GM10847 (cell line): Measurements from ENCODE around the gene CFAP119.

Experiments
- POLR2A ChIP-seq: IDR thresholded peaks from 2 replicates; pipeline ENCODE4 v1.6.1; 2011; ENCODE audit not compliant: insufficient read length; ENCODE audit errors: extremely low read depth

The CFAP119 gene

GRCh38 chr16:30761928-30762902 is at the start of gene CFAP119, which contains the start of gene RNF40:
Gene CFAP119, minus strand, starts transcription at chr16:30762062. Its CDS starts 314 bp downstream, at chr16:30761748.
Gene RNF40, plus strand, starts transcription at chr16:30762322. Its CDS starts 224 bp downstream, at chr16:30762546.
- peak; percentile 78 for TF ChIP-seq POLR2A

- TF ChIP-seq POLR2A = no peak
These were observed 46.3 kb upstream of the CFAP119 start for GRCh38 chr16:30808146-30808545.

GRCh38 chr16:30805370-30806169 is 43.7 kb upstream of the CFAP119 start:
- TF ChIP-seq POLR2A = no peak

GRCh38 chr16:30805056-30805369 is 43.2 kb upstream of the CFAP119 start:
- TF ChIP-seq POLR2A = no peak

- TF ChIP-seq POLR2A = no peak
These were observed 41.1 kb upstream of the CFAP119 start for GRCh38 chr16:30802936-30803335.

GRCh38 chr16:30797670-30798309 is 35.9 kb upstream of the CFAP119 start:
- TF ChIP-seq POLR2A = no peak

GRCh38 chr16:30794634-30795033 is 32.8 kb upstream of the CFAP119 start:
- TF ChIP-seq POLR2A = no peak

GRCh38 chr16:30793508-30794069 is 31.7 kb upstream of the CFAP119 start:
- TF ChIP-seq POLR2A = no peak

- TF ChIP-seq POLR2A = no peak
These were observed 25.9 kb upstream of the CFAP119 start for GRCh38 chr16:30787613-30788378.

- TF ChIP-seq POLR2A = no peak
These were observed 25.2 kb upstream of the CFAP119 start, which contains the start of gene ZNF629 for GRCh38 chr16:30786936-30787612. Gene ZNF629, minus strand, starts transcription at chr16:30787205. Its CDS starts 2,723 bp downstream, at chr16:30784482.

- TF ChIP-seq POLR2A = no peak
These were observed 24.5 kb upstream of the CFAP119 start for GRCh38 chr16:30786115-30786935.

GRCh38 chr16:30785126-30786106 is 23.6 kb upstream of the CFAP119 start:
- no peak for TF ChIP-seq POLR2A
